Neuronal stem cell (in vitro differentiated cells): ENCODE results near the gene CRYGS.
"Not testable (repeated sequence)": the region's sequence is repeated elsewhere in the genome, so short reads cannot be mapped to it uniquely, and the experiment has no call there.

ENCODE experiments used
- DNase-seq: peaks from one replicate; pipeline ENCODE4 v3.0.0-alpha.2; 2013; ENCODE audit warnings: low spot score
- H2AFZ ChIP-seq: one replicate; pipeline ENCODE4 v1.6.1; 2013; ENCODE audit warnings: mild to moderate bottlenecking, low read length, inconsistent platforms
- H2AK5ac ChIP-seq: 2 replicates; pipeline ENCODE4 v1.6.1; 2013; ENCODE audit warnings: low read depth, mild to moderate bottlenecking, inconsistent platforms, low read length, moderate library complexity, mixed read lengths
- H2BK120ac ChIP-seq: 2 replicates; pipeline ENCODE4 v1.6.1; 2013; ENCODE audit warnings: low read depth, mild to moderate bottlenecking, inconsistent platforms, low read length, moderate library complexity, mixed read lengths
- H2BK12ac ChIP-seq: one replicate; pipeline ENCODE4 v1.6.1; 2013; ENCODE audit warnings: low read length, inconsistent platforms
- H2BK15ac ChIP-seq: 2 replicates; pipeline ENCODE4 v1.6.1; 2013; ENCODE audit warnings: mild to moderate bottlenecking, low read length, inconsistent platforms, mixed read lengths
- H2BK5ac ChIP-seq: one replicate; pipeline ENCODE4 v1.6.1; 2013; ENCODE audit warnings: inconsistent platforms, mild to moderate bottlenecking, low read length, moderate library complexity
- H3K14ac ChIP-seq: one replicate; pipeline ENCODE4 v1.6.1; 2013; ENCODE audit warnings: low read length, inconsistent platforms
- H3K18ac ChIP-seq: 2 replicates; pipeline ENCODE4 v1.6.1; 2013; ENCODE audit warnings: low read length, inconsistent platforms
- H3K23ac ChIP-seq: 2 replicates; pipeline ENCODE4 v1.6.1; 2013; ENCODE audit warnings: low read depth, mild to moderate bottlenecking, mixed read lengths, low read length, inconsistent platforms; ENCODE audit not compliant: poor library complexity
- H3K27ac ChIP-seq: replicated peaks from 3 replicates; pipeline ENCODE4 v1.5.1; 2013; ENCODE audit warnings: low read length, inconsistent platforms
- H3K27me3 ChIP-seq, 3 experiments: 2 replicates each; pipeline ENCODE4 v1.6.1; 2013; ENCODE audit warnings: low read length in 3 of 3, mild to moderate bottlenecking in 2 of 3, inconsistent platforms in 1 of 3, low read depth in 1 of 3, mixed read lengths in 1 of 3, moderate library complexity in 1 of 3; ENCODE audit not compliant: control insufficient read depth in 3 of 3, insufficient read depth in 3 of 3
- H3K36me3 ChIP-seq, 2 donors: replicated peaks in 1 of 2; 2 replicates each; pipeline ENCODE4 v1.6.1; 2013; ENCODE audit warnings: low read length in 2 of 2; ENCODE audit not compliant: control insufficient read depth in 2 of 2, insufficient read depth in 2 of 2
- H3K4ac ChIP-seq: 2 replicates; pipeline ENCODE4 v1.6.1; 2013; ENCODE audit warnings: inconsistent platforms, mild to moderate bottlenecking, low read length, moderate library complexity
- H3K4me1 ChIP-seq, 2 donors: 1 replicate in 1 of 2; 2 replicates in 1 of 2; pipeline ENCODE4 v1.6.1; 2013; ENCODE audit warnings: low read length in 2 of 2, low read depth in 1 of 2; ENCODE audit not compliant: control insufficient read depth in 2 of 2, insufficient read depth in 1 of 2
- H3K4me2 ChIP-seq: one replicate; pipeline ENCODE4 v1.6.1; 2013; ENCODE audit warnings: mild to moderate bottlenecking, low read length, inconsistent platforms; ENCODE audit not compliant: insufficient read depth, poor library complexity, severe bottlenecking
- H3K4me3 ChIP-seq, 2 donors: 2 replicates each; pipeline ENCODE4 v1.5.1; 2013; ENCODE audit warnings: low read length in 2 of 2, mild to moderate bottlenecking in 2 of 2, inconsistent platforms in 1 of 2, moderate library complexity in 1 of 2
- H3K79me1 ChIP-seq: one replicate; pipeline ENCODE4 v1.6.1; 2013; ENCODE audit warnings: low read depth, mild to moderate bottlenecking, inconsistent platforms, low read length, moderate library complexity
- H3K9ac ChIP-seq: one replicate; pipeline ENCODE4 v1.6.1; 2013; ENCODE audit warnings: mild to moderate bottlenecking, low read depth, low read length, inconsistent platforms; ENCODE audit not compliant: poor library complexity
- H3K9me3 ChIP-seq, 2 donors: replicated peaks in 1 of 2; 2 replicates each; pipeline versions ENCODE3 to v1.6.1; 2013; ENCODE audit warnings: low read length in 2 of 2, mild to moderate bottlenecking in 2 of 2, inconsistent platforms in 1 of 2, low read depth in 1 of 2, mixed read lengths in 1 of 2, moderate library complexity in 1 of 2; ENCODE audit not compliant: control insufficient read depth in 2 of 2, insufficient read depth in 1 of 2
- H4K8ac ChIP-seq: one replicate; pipeline ENCODE4 v1.6.1; 2013; ENCODE audit warnings: low read depth, mild to moderate bottlenecking, inconsistent platforms, low read length, moderate library complexity
- H4K91ac ChIP-seq: one replicate; pipeline ENCODE4 v1.6.1; 2013; ENCODE audit warnings: low read length, low read depth, mild to moderate bottlenecking, inconsistent platforms; ENCODE audit not compliant: poor library complexity
- WGBS, 2 donors: extraction: QIAGEN DNeasy Blood & Tissue Kit; methylation state at CpG; one replicate each; pipeline ENCODE4 v1.1.7; 2013; ENCODE audit warnings: missing lambda C conversion rate in 2 of 2, mixed read lengths in 1 of 2; ENCODE audit not compliant: insufficient read length in 2 of 2, insufficient replicate concordance in 1 of 2; ENCODE audit errors: extremely low coverage in 2 of 2; 5-methylcytosine and 5-hydroxymethylcytosine counted together

Gene CRYGS

GRCh38 chr3:186506191-186506739 lies 37.9 kb downstream of the CRYGS start:
- Histone ChIP-seq H3K27ac (no peak overlapping the region), H3K4me3 (no peak overlapping the region), H3K4me1 (peaks cover 0 to 9% of the 10 kb centered on the region in 2 donors), H2BK5ac (no peak overlapping the region), H3K14ac (no peak overlapping the region), H2AK5ac (no peak overlapping the region), H4K8ac (no peak overlapping the region), H2BK120ac (no peak overlapping the region), H3K9me3 (no peaks in the 10 kb centered on the region), H2BK12ac (no peak overlapping the region), H3K9ac (no peak overlapping the region), H3K23ac (no peak overlapping the region), H3K4me2 (no peak overlapping the region), H3K4ac (no peak overlapping the region), H4K91ac (no peak overlapping the region), H3K79me1 (no peaks in the 10 kb centered on the region), H3K36me3 (no peaks in the 10 kb centered on the region), H3K27me3 (peaks cover 0 to 26% (median 0%) of the 10 kb centered on the region in 3 experiments), H2BK15ac (no peak overlapping the region), H3K18ac (no peak overlapping the region), H2AFZ (no peak overlapping the region)
- WGBS, 2 donors = no CpG with 5 or more reads among the region's 3 CpGs
- no peak for DNase-seq

GRCh38 chr3:186502966-186503712 lies 41.0 kb downstream of the CRYGS start:
- Histone ChIP-seq H4K8ac (no peak overlapping the region), H2AFZ (peak overlapping the region; percentile 32), H3K4me3 (no peak overlapping the region), H3K9me3 (no peaks in the 10 kb centered on the region), H3K27me3 (peaks cover 0 to 21% (median 0%) of the 10 kb centered on the region in 3 experiments), H3K27ac (no peak overlapping the region), H3K4ac (no peak overlapping the region), H2BK5ac (no peak overlapping the region), H3K4me2 (no peak overlapping the region), H2BK15ac (no peak overlapping the region), H3K14ac (no peak overlapping the region), H2AK5ac (no peak overlapping the region), H4K91ac (no peak overlapping the region), H3K36me3 (no peaks in the 10 kb centered on the region), H2BK120ac (no peak overlapping the region), H2BK12ac (no peak overlapping the region), H3K9ac (no peak overlapping the region), H3K18ac (no peak overlapping the region), H3K4me1 (peaks cover 0 to 9% of the 10 kb centered on the region in 2 donors), H3K79me1 (no peaks in the 10 kb centered on the region), H3K23ac (no peak overlapping the region)
- no peak for DNase-seq
- WGBS, 2 donors = no CpG with 5 or more reads among the region's 6 CpGs

DNA sequence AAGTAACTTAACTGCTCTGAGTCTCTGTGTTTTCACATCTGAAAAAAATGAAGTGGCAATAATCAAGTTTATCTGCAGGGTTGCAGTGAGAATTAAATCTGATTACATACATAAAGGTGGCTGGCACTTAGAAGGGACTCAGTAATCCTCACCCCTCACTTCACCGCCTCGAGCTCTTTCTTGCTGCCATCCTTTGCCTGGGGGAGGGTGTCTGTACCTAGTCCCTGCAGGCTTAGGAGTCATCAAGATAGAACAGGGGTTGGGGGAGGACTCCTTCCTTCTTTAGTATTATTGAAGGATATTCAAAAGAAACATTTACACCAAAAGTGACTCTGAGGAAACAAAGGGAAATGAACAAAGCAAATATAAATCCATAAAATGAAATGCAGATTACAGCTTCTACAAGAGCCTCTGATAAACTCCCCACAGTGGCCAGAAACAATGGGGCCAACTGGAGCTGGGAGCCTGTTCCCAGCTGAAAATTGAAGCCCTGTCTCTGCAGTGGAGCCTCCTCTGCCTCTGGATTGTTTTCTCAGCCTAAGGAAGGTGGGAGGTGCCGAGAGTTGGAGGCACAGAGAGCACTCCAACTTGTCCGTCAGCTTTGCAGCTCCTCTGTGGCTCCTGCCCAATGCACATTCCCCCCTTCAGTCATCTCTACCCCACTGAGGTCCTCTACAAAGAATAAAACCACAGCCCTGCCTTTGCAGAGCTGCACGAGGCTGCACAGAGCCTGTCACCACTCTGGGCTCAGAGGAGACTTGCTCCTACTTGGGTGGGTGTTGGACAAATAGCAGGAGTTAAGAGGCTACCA lies 41.8 kb downstream of the CRYGS start:
- Histone ChIP-seq H2BK5ac (no peak overlapping the region), H4K8ac (no peak overlapping the region), H4K91ac (no peak overlapping the region), H3K4me3 (no peak overlapping the region), H3K27me3 (peaks cover 0 to 21% (median 0%) of the 10 kb centered on the region in 3 experiments), H2AK5ac (no peak overlapping the region), H3K27ac (no peak overlapping the region), H3K18ac (no peak overlapping the region), H3K9ac (no peak overlapping the region), H3K4ac (no peak overlapping the region), H3K14ac (no peak overlapping the region), H3K9me3 (no peaks in the 10 kb centered on the region), H2BK120ac (no peak overlapping the region), H3K36me3 (no peaks in the 10 kb centered on the region), H3K23ac (no peak overlapping the region), H3K79me1 (no peaks in the 10 kb centered on the region), H2BK12ac (no peak overlapping the region), H3K4me2 (no peak overlapping the region), H3K4me1 (peaks cover 0 to 9% of the 10 kb centered on the region in 2 donors), H2BK15ac (no peak overlapping the region), H2AFZ (peak overlapping the region; percentile 32)
- WGBS, 2 donors = no CpG with 5 or more reads among the region's 5 CpGs
- DNase-seq = no peak

DNA sequence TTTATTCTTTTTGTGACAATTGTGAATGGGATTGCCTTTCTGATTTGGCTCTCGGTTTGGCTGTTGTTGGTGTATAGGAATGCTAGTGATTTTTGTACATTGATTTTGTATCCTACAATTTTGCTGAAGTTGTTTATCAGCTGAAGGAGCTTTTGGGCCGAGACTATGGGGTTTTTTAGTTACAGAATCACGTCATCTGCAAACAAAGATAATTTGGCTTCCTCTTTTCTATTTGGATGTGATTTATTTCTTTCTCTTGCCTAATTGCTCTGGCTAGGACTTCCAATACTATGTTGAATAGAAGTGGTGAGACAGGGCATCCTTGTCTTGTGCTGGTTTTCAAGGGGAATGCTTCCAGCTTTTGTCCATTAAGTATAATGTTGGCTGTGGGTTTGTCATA lies 44.2 kb downstream of the CRYGS start:
- not testable (repeated sequence) for H3K4me3 ChIP-seq, H3K36me3 ChIP-seq, H3K14ac ChIP-seq, H3K4me2 ChIP-seq, H3K23ac ChIP-seq, H4K8ac ChIP-seq, H3K9ac ChIP-seq, DNase-seq, H3K9me3 ChIP-seq, H2AK5ac ChIP-seq, H2BK12ac ChIP-seq, H3K79me1 ChIP-seq, H2BK120ac ChIP-seq, H2BK5ac ChIP-seq, H2AFZ ChIP-seq, H3K18ac ChIP-seq, H4K91ac ChIP-seq, H2BK15ac ChIP-seq, H3K27ac ChIP-seq, H3K4ac ChIP-seq
- Histone ChIP-seq H3K4me1 (peaks cover 0 to 20% of the 10 kb centered on the region in 2 donors), H3K27me3 (peaks cover 0 to 23% (median 0%) of the 10 kb centered on the region in 3 experiments)
- WGBS, 2 donors = no CpG with 5 or more reads among the region's 3 CpGs
